ENCODE results near the gene VARS2.

Gene VARS2

GRCh38 chr6:30889921-30890645, 24.0 kb upstream of the VARS2 start:
- H3K4me3 ChIP-seq (ENCODE audit: low read length) = no peak overlapping the region
- no peak for TF ChIP-seq CTCF (conservative IDR thresholded peaks at IDR 0.05; ENCODE audit: low read depth, low read length)

GRCh38 chr6:30890646-30891449, 23.2 kb upstream of the VARS2 start:
- no peak for DNase-seq (ENCODE audit: low read depth)
- no peak overlapping the region for H3K4me3 ChIP-seq (ENCODE audit: low read length)
- no peak for TF ChIP-seq CTCF (conservative IDR thresholded peaks at IDR 0.05; ENCODE audit: low read depth, low read length)

More at GRCh38 chr6:30889921-30890645, 24.0 kb upstream of the VARS2 start:
- DNase-seq (ENCODE audit: low read depth) = no peak

GRCh38 chr6:30891450-30891723, 22.7 kb upstream of the VARS2 start:
- DNase-seq (ENCODE audit: low read depth) = no peak
- no peak for TF ChIP-seq CTCF (conservative IDR thresholded peaks at IDR 0.05; ENCODE audit: low read depth, low read length)
- H3K4me3 ChIP-seq (ENCODE audit: low read length) = no peak overlapping the region

- H3K4me3 ChIP-seq (ENCODE audit: low read length) = no peak overlapping the region
- DNase-seq (ENCODE audit: low read depth) = no peak
- no peak for TF ChIP-seq CTCF (conservative IDR thresholded peaks at IDR 0.05; ENCODE audit: low read depth, low read length)
Measured at GRCh38 chr6:30891816-30892538, 22.1 kb upstream of the VARS2 start.

GRCh38 chr6:30893001-30893591, 20.9 kb upstream of the VARS2 start:
- H3K4me3 ChIP-seq (ENCODE audit: low read length) = no peak overlapping the region
- DNase-seq (ENCODE audit: low read depth) = no peak
- TF ChIP-seq CTCF (conservative IDR thresholded peaks at IDR 0.05; ENCODE audit: low read depth, low read length) = peak; percentile 26

GRCh38 chr6:30893666-30894065, 20.4 kb upstream of the VARS2 start:
- DNase-seq (ENCODE audit: low read depth) = no peak
- TF ChIP-seq CTCF (conservative IDR thresholded peaks at IDR 0.05; ENCODE audit: low read depth, low read length) = no peak
- H3K4me3 ChIP-seq (ENCODE audit: low read length) = no peak overlapping the region
